ENCODE data around the gene KYNU.

The KYNU gene

GRCh38 chr2:142926445-142926844 is 49.0 kb downstream of the KYNU start:
- TF ChIP-seq ZC3H10 (CRISPR knock-in tag; IDR thresholded peaks at IDR 0.05) (no peak), PPARA (CRISPR knock-in tag; IDR thresholded peaks at IDR 0.05; ENCODE audit: borderline replicate concordance) (no peak), GLIS3 (CRISPR knock-in tag; IDR thresholded peaks at IDR 0.05) (no peak), POU6F1 (CRISPR knock-in tag; IDR thresholded peaks at IDR 0.05; ENCODE audit: borderline replicate concordance, low read depth) (no peak), SNAI2 (CRISPR knock-in tag; IDR thresholded peaks at IDR 0.05) (no peak), ZNF565 (CRISPR knock-in tag; conservative IDR thresholded peaks at IDR 0.05; ENCODE audit: low read depth) (no peak), ZNF70 (CRISPR knock-in tag; IDR thresholded peaks at IDR 0.05) (no peak)
- ATAC-seq, result no peak

- ATAC-seq, result no peak
- TF ChIP-seq POU6F1 (CRISPR knock-in tag; IDR thresholded peaks at IDR 0.05; ENCODE audit: borderline replicate concordance, low read depth) (no peak), CSRNP3 (CRISPR knock-in tag; IDR thresholded peaks at IDR 0.05) (no peak), ZNF565 (CRISPR knock-in tag; conservative IDR thresholded peaks at IDR 0.05; ENCODE audit: low read depth) (no peak), OSR1 (CRISPR knock-in tag; IDR thresholded peaks at IDR 0.05) (no peak), ESRRG (CRISPR knock-in tag; IDR thresholded peaks at IDR 0.05) (no peak), TCF4 (CRISPR knock-in tag; IDR thresholded peaks at IDR 0.05; ENCODE audit: borderline replicate concordance) (no peak), GLIS3 (CRISPR knock-in tag; IDR thresholded peaks at IDR 0.05) (no peak), ZNF8 (CRISPR knock-in tag; IDR thresholded peaks at IDR 0.05) (no peak), ZFP30 (CRISPR knock-in tag; IDR thresholded peaks at IDR 0.05) (no peak), TOX (CRISPR knock-in tag; IDR thresholded peaks at IDR 0.05; ENCODE audit: borderline replicate concordance) (no peak), PPARA (CRISPR knock-in tag; IDR thresholded peaks at IDR 0.05; ENCODE audit: borderline replicate concordance) (no peak), ZFP3 (CRISPR knock-in tag; IDR thresholded peaks at IDR 0.05) (no peak), BACH2 (CRISPR knock-in tag; IDR thresholded peaks at IDR 0.05; ENCODE audit: borderline replicate concordance) (no peak), TSHZ2 (CRISPR knock-in tag; IDR thresholded peaks at IDR 0.05) (no peak), CREB5 (CRISPR knock-in tag; IDR thresholded peaks at IDR 0.05; ENCODE audit: low read depth) (no peak), PATZ1 (CRISPR knock-in tag; IDR thresholded peaks at IDR 0.05; ENCODE audit: borderline replicate concordance) (no peak), ZNF70 (CRISPR knock-in tag; IDR thresholded peaks at IDR 0.05) (no peak), ISL1 (CRISPR knock-in tag; IDR thresholded peaks at IDR 0.05) (no peak), SNAI2 (CRISPR knock-in tag; IDR thresholded peaks at IDR 0.05) (no peak)
Measured at GRCh38 chr2:142930835-142931398, 53.5 kb downstream of the KYNU start.
